GM06990 (cell line): ENCODE measurements around the gene TFAP2E.

Experiments
- DNase-seq: peaks from one replicate; pipeline ENCODE4 v3.0.0-alpha.2; 2011; ENCODE audit not compliant: insufficient read length; ENCODE audit errors: extremely low read depth
- H3K27me3 ChIP-seq: replicated peaks from 2 replicates; pipeline ENCODE4 v1.6.0; 2011; ENCODE audit warnings: low read length; ENCODE audit not compliant: control insufficient read depth, insufficient read depth
- H3K36me3 ChIP-seq: 2 replicates; pipeline ENCODE4 v1.5.1; 2011; ENCODE audit warnings: low read length; ENCODE audit not compliant: control insufficient read depth, insufficient read depth
- H3K4me3 ChIP-seq: replicated peaks from 2 replicates; pipeline ENCODE4 v1.5.1; 2011; ENCODE audit warnings: low read depth, mild to moderate bottlenecking, control low read depth, low read length
- CTCF ChIP-seq: IDR thresholded peaks from 2 replicates; pipeline ENCODE4 v1.5.1; 2011; ENCODE audit warnings: low read length, control low read depth, mild to moderate bottlenecking, inconsistent platforms; ENCODE audit not compliant: insufficient read depth, poor library complexity, severe bottlenecking

Gene TFAP2E

DNA sequence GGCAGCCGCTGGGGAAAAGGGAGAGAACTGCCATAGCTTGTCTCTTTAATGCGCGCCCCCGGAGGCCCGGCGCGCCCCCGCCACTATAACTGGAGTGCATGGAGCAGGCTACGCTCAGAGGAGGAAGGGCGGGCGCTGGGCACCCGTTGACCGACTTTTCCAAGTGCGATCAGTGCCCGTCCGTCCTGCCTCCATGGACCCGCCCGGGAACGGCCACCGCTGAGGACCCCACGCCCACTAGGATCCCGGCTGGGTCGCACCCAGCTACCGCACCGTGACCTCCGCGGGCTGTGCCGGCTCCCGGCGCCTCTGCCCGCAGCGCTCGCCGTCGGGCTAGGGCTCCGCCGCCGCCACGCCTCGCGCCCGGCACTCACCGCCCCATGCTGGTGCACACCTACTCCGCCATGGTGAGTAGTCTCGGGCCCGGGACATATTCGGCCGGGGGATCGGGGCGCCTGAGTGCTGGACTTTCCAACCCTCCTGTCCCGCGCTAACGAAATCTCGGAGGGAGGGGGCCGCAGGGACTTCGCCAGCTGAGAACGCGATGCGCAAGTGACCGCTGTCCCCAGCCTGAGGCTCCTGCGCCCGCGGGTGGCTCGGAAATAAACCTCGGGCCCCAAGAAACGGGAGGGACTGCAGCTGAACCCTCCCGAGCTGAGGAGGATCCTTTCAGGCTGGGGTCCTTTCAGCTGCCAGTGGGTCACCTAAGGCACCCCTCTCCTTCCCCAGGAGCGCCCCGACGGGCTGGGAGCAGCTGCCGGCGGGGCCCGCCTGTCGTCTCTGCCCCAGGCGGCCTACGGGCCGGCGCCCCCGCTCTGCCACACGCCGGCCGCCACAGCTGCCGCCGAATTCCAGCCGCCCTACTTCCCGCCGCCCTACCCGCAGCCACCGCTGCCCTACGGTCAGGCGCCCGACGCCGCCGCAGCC is at the start of gene TFAP2E:
Gene TFAP2E (plus strand): TSS at position 117 of the 927 bp plus-strand sequence. CDS start 264 bp downstream, at position 381.
- peak within 1 kb of the TSS; percentile 31; the same call in 1 of the 2 replicates for H3K4me3 ChIP-seq
- H3K36me3 ChIP-seq: no peaks in the 10 kb centered on the region
- no peaks in the 10 kb centered on the region for H3K27me3 ChIP-seq
- TF ChIP-seq CTCF: no peak
- DNase-seq: no peak

GRCh38 chr1:35524106-35524505 is 49.0 kb upstream of the TFAP2E start:
- no peak for TF ChIP-seq CTCF
- no peak for DNase-seq
- no peaks in the 10 kb centered on the region for H3K27me3 ChIP-seq

DNA sequence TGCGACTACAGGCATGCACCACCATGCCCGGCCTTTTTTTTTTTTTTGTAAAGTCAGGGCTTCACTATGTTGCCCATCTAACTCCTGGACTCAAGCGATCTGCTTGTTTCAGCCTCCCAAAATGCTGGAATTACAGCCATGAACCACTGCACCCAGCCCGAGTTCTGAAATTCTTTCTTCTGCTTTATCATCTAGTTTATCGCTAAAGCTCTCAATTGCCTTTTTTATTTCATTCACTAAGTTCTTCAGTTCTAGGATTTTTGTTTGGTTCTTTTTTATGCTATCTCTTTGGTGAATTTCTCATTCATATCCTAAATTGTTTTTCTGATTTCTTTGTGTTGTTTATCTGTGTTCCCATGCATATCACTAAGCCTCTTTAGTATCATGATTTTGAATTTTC is 42.9 kb upstream of the TFAP2E start:
- TF ChIP-seq CTCF: no peak
- peaks cover 8% of the 10 kb centered on the region; the same call in 1 of the 2 replicates for H3K36me3 ChIP-seq
- no peak for DNase-seq
- H3K4me3 ChIP-seq: no peak overlapping the region
- H3K27me3 ChIP-seq: no peaks in the 10 kb centered on the region

More at GRCh38 chr1:35524106-35524505, 49.0 kb upstream of the TFAP2E start:
- Histone ChIP-seq H3K4me3 (no peak overlapping the region), H3K36me3 (no peaks in the 10 kb centered on the region)

GRCh38 chr1:35530946-35531345 is 42.2 kb upstream of the TFAP2E start:
- no peaks in the 10 kb centered on the region for H3K27me3 ChIP-seq
- no peak for DNase-seq
- TF ChIP-seq CTCF: no peak
- H3K36me3 ChIP-seq: peaks cover 8% of the 10 kb centered on the region; the same call in 1 of the 2 replicates
- H3K4me3 ChIP-seq: no peak overlapping the region

DNA sequence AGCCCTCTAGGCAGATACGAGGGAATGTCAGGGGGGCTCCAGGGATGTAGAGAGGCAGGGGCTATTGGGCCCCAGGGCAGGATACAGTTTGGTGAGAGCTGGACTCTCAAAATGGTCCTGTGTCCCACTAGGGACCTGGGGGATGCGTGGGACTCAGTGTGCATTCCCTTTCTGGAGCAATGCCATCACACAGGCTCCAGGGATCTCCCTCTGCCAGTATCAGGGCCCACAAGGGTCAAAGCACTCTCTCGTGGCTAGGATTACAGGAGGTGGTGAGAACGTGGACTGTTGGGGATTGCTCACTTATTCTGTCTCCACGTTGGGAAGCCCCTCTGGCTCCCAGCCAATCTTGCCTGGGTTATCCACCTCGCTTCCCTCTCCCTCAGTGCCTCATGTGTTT is 41.7 kb upstream of the TFAP2E start:
- DNase-seq: no peak
- TF ChIP-seq CTCF: no peak
- Histone ChIP-seq H3K36me3 (peaks cover 8% of the 10 kb centered on the region; the same call in 1 of the 2 replicates), H3K4me3 (no peak overlapping the region), H3K27me3 (no peaks in the 10 kb centered on the region)
